HepG2 (cell line): ENCODE results near the gene TSPAN5. TPM values are rescaled to one million over a fixed set of nuclear protein-coding genes. Genes with fewer than 3 reads are reported as not detected.

Experiments used
- ATAC-seq: fragments of 200-7000 bp; cut with Tn5 transposase; 3 replicates; pipeline ENCODE4 v1.9.1; 2020; ENCODE audit warnings: mild to moderate bottlenecking, moderate library complexity
- BruUV-seq: library from RNA; stranded (reverse); fragments of 400-500 nt; replicated peaks from 2 replicates; lab custom pipeline; 2021; lab: Mats Ljungman, UMichigan
- CTCF ChIA-PET: fragments of 300-600 bp; formaldehyde crosslinking; extraction: SDS; loops from one replicate; lab custom pipeline; 2021; ENCODE audit warnings: low total read pairs, inconsistent platforms, low intra/inter-chr PET ratio; lab: Yijun Ruan, JAX
- POLR2A ChIA-PET: fragments of 350-600 bp; sonication (Branson Sonifier 250); formaldehyde crosslinking; loops from one replicate; lab custom pipeline; 2020; ENCODE audit warnings: antibody characterized with exemption, inconsistent platforms; lab: Yijun Ruan, JAX
- DNase-seq: peaks from one replicate; pipeline ENCODE4 v3.0.0-alpha.2; 2015; ENCODE audit warnings: low spot score
- FAIRE-seq: peaks from 3 replicates; lab custom pipeline; 2011; peaks lifted over from hg19 to GRCh38; lab: Jason Lieb, UNC
- H2AFZ ChIP-seq: one replicate; pipeline ENCODE4 v1.6.1; 2011; ENCODE audit warnings: low read length, inconsistent platforms
- H3K27ac ChIP-seq: fragments of 300-600 bp; 3 replicates; pipeline ENCODE4 v1.8.0; 2011; ENCODE audit warnings: mixed run types, mild to moderate bottlenecking, mixed read lengths, low read length, inconsistent platforms; ENCODE audit not compliant: insufficient read depth; ENCODE audit errors: extremely low read length
- H3K27me3 ChIP-seq, 2 experiments: fragments of 200-600 bp in 1 of 2; 2 replicates in 1 of 2; 3 replicates in 1 of 2; pipeline versions ENCODE4 v1.6.0 to v1.8.0; 2011; ENCODE audit warnings: low read length in 2 of 2, mild to moderate bottlenecking in 2 of 2, moderate library complexity in 2 of 2, inconsistent platforms in 1 of 2; ENCODE audit not compliant: insufficient read depth in 2 of 2, control insufficient read depth in 1 of 2
- H3K36me3 ChIP-seq, 2 experiments: fragments of 200-600 bp in 1 of 2; replicated peaks in 1 of 2; 2 replicates in 1 of 2; 3 replicates in 1 of 2; pipeline versions ENCODE4 v1.5.1 to v1.8.0; 2011; ENCODE audit warnings: low read length in 2 of 2, inconsistent platforms in 1 of 2; ENCODE audit not compliant: insufficient read depth in 2 of 2, control insufficient read depth in 1 of 2
- H3K4me1 ChIP-seq: 2 replicates; pipeline ENCODE4 v1.5.1; 2012; ENCODE audit warnings: low read length, inconsistent platforms; ENCODE audit not compliant: insufficient read depth
- H3K4me2 ChIP-seq: 2 replicates; pipeline ENCODE4 v1.6.0; 2011; ENCODE audit warnings: low read depth, low read length, inconsistent platforms
- H3K4me3 ChIP-seq, 3 experiments: fragments of 200-600 bp in 1 of 3; sonication (generic), shearing (Covaris generic) in 1 of 3; replicated peaks in 1 of 3; 2 replicates each; pipeline ENCODE4 v1.5.1; 2011 to 2016; ENCODE audit warnings: low read length in 3 of 3, inconsistent platforms in 2 of 3, low read depth in 2 of 3, mild to moderate bottlenecking in 2 of 3, control low read depth in 1 of 3, mixed read lengths in 1 of 3; ENCODE audit not compliant: insufficient read depth in 1 of 3
- H3K79me2 ChIP-seq: one replicate; pipeline ENCODE4 v1.6.1; 2011; ENCODE audit warnings: low read length, inconsistent platforms; ENCODE audit not compliant: insufficient read depth
- H3K9ac ChIP-seq: 2 replicates; pipeline ENCODE4 v1.6.0; 2011; ENCODE audit warnings: mild to moderate bottlenecking, low read depth, low read length, inconsistent platforms; ENCODE audit not compliant: insufficient read depth
- H3K9me3 ChIP-seq: 2 replicates; pipeline ENCODE4 v1.5.1; 2012; ENCODE audit warnings: mild to moderate bottlenecking, low read length
- H4K20me1 ChIP-seq: 2 replicates; pipeline ENCODE4 v1.6.0; 2011; ENCODE audit warnings: inconsistent platforms, mild to moderate bottlenecking, low read length, moderate library complexity; ENCODE audit not compliant: insufficient read depth
- ATF7-NPFF ChIP-seq: sonication (generic); formaldehyde crosslinking; IDR thresholded peaks from 2 replicates; pipeline ENCODE4 v1.8.1; 2023; ENCODE audit warnings: mild to moderate bottlenecking, low read depth, missing genetic modification reagents, moderate library complexity
- HCFC1 ChIP-seq: fragments of 150-350 bp; IDR thresholded peaks from 2 replicates; pipeline ENCODE4 v1.6.1; 2014; ENCODE audit warnings: low read depth, low read length
- MATR3 ChIP-seq: sonication (generic); formaldehyde crosslinking; IDR thresholded peaks from 2 replicates; pipeline ENCODE4 v1.4.0; 2020; ENCODE audit warnings: missing genetic modification reagents
- NFKBIZ ChIP-seq: IDR thresholded peaks from 2 replicates; pipeline ENCODE4 v1.6.1; 2018; ENCODE audit warnings: missing genetic modification reagents, missing compliant biosample characterization
- SP5 ChIP-seq: IDR thresholded peaks from 2 replicates; pipeline ENCODE4 v1.6.1; 2016; ENCODE audit warnings: low read depth, borderline replicate concordance
- TEAD2 ChIP-seq: sonication (generic); formaldehyde crosslinking; IDR thresholded peaks from 2 replicates; pipeline ENCODE4 v1.9.0; 2021; ENCODE audit warnings: missing genetic modification reagents
- THAP11 ChIP-seq: IDR thresholded peaks from 2 replicates; pipeline ENCODE4 v1.6.1; 2016; ENCODE audit warnings: missing biosample characterization, missing genetic modification reagents
- ZEB1 ChIP-seq: IDR thresholded peaks from 2 replicates; pipeline ENCODE4 v1.6.1; 2012; ENCODE audit warnings: mild to moderate bottlenecking, low read depth, inconsistent platforms; ENCODE audit not compliant: insufficient replicate concordance
- ZNF326 ChIP-seq: sonication (generic); formaldehyde crosslinking; IDR thresholded peaks from 2 replicates; pipeline ENCODE4 v1.4.0; 2020; ENCODE audit warnings: missing genetic modification reagents, borderline replicate concordance
- WGBS: methylation state at CpG from one replicate; pipeline ENCODE4 v1.1.6; 2017; ENCODE audit warnings: low lambda C conversion rate; 5-methylcytosine and 5-hydroxymethylcytosine counted together
- in situ Hi-C: cut with HindIII; loops from 2 replicates; pipeline ENCODE4 v1.10.0; 2017; ENCODE audit warnings: low pct_unique_long_range_greater_than_20kb; ENCODE audit not compliant: extremely low pct_ligation_motif_present
- intact Hi-C: fragments of 100-400 bp; cut with micrococcal nuclease; formaldehyde crosslinking; loops from one replicate; pipeline ENCODE4 v1.10.0; 2022; ENCODE audit not compliant: unreplicated experiment
- polyA plus RNA-seq, 8 experiments: library from polyadenylated mRNA; depleted of rRNA in 3 of 8; stranded (reverse) in 7 of 8; unstranded in 1 of 8; fragments of >200 nt; fragmentation: Illumina TruSeq in 4 of 8; extraction: Trizol in 4 of 8; gene quantifications; 2 replicates each; pipeline versions ENCODE4 v1.2.1 to v1.2.3, GENCODE V29; 2011 to 2016; ENCODE audit warnings: low read depth in 4 of 8, missing spikeins in 1 of 8, mixed read lengths in 1 of 8; ENCODE audit not compliant: insufficient read depth in 1 of 8
- total RNA-seq, 5 experiments: library from RNA; depleted of rRNA; stranded (reverse); fragments of >200 nt; fragmentation: Illumina TruSeq; extraction: Trizol; gene quantifications; 2 replicates each; pipeline ENCODE4 v1.2.3, GENCODE V29; 2016; ENCODE audit warnings: low read depth in 1 of 5
- TF ChIP-seq, protein P1 (sequence below): sonication (generic); formaldehyde crosslinking; IDR thresholded peaks from 2 replicates; pipeline ENCODE4 v1.4.0; 2020; ENCODE audit warnings: low read depth, mild to moderate bottlenecking, missing genetic modification reagents
- TF ChIP-seq, protein P2 (sequence below): sonication (generic); formaldehyde crosslinking; IDR thresholded peaks from 2 replicates; pipeline ENCODE4 v1.5.0; 2020; ENCODE audit warnings: mild to moderate bottlenecking, low read depth, missing genetic modification reagents, borderline replicate concordance

Gene TSPAN5
- total and polyA plus RNA-seq, 2 of the 13 experiments (the other 11 are each of a cell fraction or from before 2014, with no cell fraction given): 0.20 to 0.53 TPM

DNA sequence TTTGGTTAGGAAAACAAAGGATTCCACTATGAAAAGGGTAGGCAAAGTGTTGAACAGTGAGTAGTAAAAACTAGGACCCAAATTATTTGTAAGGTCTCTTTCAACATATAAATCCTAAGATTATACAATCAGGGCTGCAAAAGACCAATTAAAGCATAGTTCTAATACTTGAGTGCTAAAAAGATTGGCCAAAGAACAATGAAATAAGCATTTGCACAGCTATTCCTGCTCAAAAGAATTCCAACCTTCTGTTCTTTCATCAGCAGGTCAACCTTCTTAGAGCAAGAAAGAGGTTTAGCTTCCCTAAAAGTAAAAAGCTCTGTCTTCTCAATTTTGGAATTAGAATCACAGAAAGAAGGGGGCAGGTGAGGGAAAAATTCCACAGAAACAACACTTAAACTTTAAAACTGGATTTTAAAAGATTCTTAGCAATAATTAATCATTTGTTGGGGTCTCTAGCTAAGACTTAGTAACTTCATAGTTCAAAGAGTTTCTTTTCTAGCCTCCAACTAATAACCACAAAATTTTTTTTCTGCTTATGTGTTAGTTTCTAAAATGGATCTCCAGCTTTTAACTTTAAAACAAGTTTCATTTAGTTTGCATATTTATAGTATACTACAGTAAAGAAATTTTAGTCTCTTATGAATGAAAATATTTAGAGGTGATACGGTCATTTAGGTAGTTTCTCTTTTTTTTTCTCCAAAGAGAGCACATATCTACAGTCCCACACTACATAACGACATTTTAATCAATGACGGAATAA, 16.3 kb downstream of the TSPAN5 start:
- POLR2A ChIA-PET: no interaction called here
- Histone ChIP-seq H2AFZ (no peak overlapping the region), H3K79me2 (no peaks in the 10 kb centered on the region), H3K9me3 (no peaks in the 10 kb centered on the region), H3K4me3 (no peak overlapping the region), H3K4me2 (no peak overlapping the region), H3K27me3 (peaks cover 0 to 3% of the 10 kb centered on the region in 2 experiments; a peak in 2 of 5 replicates), H3K36me3 (no peaks in the 10 kb centered on the region), H4K20me1 (no peaks in the 10 kb centered on the region), H3K9ac (no peak overlapping the region), H3K27ac (no peak overlapping the region), H3K4me1 (no peaks in the 10 kb centered on the region)
- intact Hi-C loops: no loop called here
- ATAC-seq: no peak
- FAIRE-seq: no peak
- 69% methylated on average over 3 of the region's 3 CpGs for WGBS
- TF ChIP-seq TEAD2 (CRISPR knock-in tag) (no peak), ZNF326 (CRISPR knock-in tag) (no peak), ZEB1 (no peak), HCFC1 (no peak), MATR3 (CRISPR knock-in tag) (no peak), ATF7-NPFF (CRISPR knock-in tag) (no peak), THAP11 (no peak), SP5 (CRISPR knock-in tag) (no peak), NFKBIZ (no peak)
- TF ChIP-seq, protein P1, sequence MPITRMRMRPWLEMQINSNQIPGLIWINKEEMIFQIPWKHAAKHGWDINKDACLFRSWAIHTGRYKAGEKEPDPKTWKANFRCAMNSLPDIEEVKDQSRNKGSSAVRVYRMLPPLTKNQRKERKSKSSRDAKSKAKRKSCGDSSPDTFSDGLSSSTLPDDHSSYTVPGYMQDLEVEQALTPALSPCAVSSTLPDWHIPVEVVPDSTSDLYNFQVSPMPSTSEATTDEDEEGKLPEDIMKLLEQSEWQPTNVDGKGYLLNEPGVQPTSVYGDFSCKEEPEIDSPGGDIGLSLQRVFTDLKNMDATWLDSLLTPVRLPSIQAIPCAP (CRISPR knock-in tag): no peak
- TF ChIP-seq, protein P2, sequence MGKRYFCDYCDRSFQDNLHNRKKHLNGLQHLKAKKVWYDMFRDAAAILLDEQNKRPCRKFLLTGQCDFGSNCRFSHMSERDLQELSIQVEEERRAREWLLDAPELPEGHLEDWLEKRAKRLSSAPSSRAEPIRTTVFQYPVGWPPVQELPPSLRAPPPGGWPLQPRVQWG (CRISPR knock-in tag): no peak
- CTCF ChIA-PET: no interaction called here
- in situ Hi-C loops: no loop called here
- no peak for DNase-seq
- BruUV-seq: no TSS peak
